RWPE1 (cell line): ENCODE data around the gene CATSPERZ.

ENCODE experiments used
- CTCF ChIA-PET: fragments of 350-600 bp; sonication (Branson Sonifier 250); formaldehyde crosslinking; extraction: SDS; loops from one replicate; lab custom pipeline; 2021; lab: Yijun Ruan, JAX
- POLR2A ChIA-PET: fragments of 400-600 bp; formaldehyde crosslinking; extraction: SDS; loops from one replicate; lab custom pipeline; 2020; ENCODE audit warnings: antibody characterized with exemption; ENCODE audit not compliant: low non-redundant PET; lab: Yijun Ruan, JAX
- DNase-seq: peaks from one replicate; pipeline ENCODE4 v3.0.0; 2012; ENCODE audit warnings: low spot score
- H3K27ac ChIP-seq: fragments of 450-650 bp; 2 replicates; pipeline ENCODE4 v1.5.1; 2017
- CTCF ChIP-seq: fragments of 450-650 bp; conservative IDR thresholded peaks from 2 replicates; pipeline ENCODE4 v1.5.1; 2017; ENCODE audit warnings: low read depth, mild to moderate bottlenecking

CATSPERZ gene

DNA sequence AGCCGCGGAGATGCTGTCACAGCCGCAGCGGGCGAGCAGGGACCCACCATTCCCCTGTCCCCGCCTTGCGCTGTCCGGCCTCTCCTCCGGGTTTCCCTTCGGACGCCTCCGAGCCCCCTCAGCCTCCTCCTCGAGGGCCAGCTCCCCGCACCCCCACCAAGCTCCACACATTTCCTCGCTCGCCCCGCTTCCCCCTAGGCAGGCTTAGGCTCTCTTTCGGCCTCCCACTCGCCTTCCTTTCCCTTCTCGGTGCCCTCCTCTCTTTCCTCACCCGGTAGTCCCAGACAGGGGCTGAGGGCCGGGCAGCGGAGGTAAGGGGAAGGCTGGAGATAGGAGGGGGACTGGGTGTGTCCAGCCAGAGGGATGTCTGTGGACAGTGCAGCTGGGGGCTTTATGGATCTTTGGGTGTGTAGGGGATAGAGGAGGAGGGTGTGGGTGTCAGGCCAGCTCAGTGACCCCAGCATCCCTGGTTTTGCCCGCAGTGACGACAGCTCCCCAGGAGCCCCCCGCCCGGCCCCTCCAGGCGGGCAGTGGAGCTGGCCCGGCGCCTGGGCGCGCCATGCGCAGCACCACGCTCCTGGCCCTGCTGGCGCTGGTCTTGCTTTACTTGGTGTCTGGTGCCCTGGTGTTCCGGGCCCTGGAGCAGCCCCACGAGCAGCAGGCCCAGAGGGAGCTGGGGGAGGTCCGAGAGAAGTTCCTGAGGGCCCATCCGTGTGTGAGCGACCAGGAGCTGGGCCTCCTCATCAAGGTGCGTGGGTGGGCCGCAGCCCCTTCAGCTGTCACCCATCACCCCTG, 7.5 kb upstream of the CATSPERZ start:
- no peak for DNase-seq
- ChIA-PET CTCF (no interaction called here), POLR2A (no interaction called here)
- H3K27ac ChIP-seq = no peak overlapping the region
- no peak for TF ChIP-seq CTCF

DNA sequence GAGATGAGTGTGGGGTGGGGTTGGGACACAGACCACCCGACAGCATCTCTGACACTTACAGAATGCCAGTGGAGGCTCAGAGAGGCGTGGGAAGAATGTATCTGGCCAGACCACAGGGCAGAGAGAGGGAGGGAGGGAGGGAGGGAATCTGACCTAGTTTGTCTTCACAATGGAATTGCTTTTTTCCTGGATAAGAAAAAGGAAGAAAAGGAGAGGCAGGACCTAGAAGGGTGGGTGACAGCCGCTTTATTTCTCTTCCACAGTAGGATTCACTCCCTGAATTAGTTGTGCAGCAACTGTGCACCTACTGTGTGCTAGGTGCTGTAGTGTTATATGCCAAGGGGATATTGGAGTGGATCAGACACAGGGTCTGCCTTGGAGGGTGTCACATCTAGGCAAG, 5.4 kb upstream of the CATSPERZ start:
- no peak for DNase-seq
- ChIA-PET POLR2A (no interaction called here), CTCF (interaction anchor here (0.7 kb wide), 1 partner anchor 9 kb away, joined by 3 read pairs; no protein-coding TSS in a partner anchor)
- H3K27ac ChIP-seq = no peak overlapping the region
- TF ChIP-seq CTCF = no peak

GRCh38 chr11:64295760-64296159, 4.4 kb upstream of the CATSPERZ start:
- ChIA-PET CTCF (interaction anchor here (0.9 kb wide), 1 partner anchor 33 kb away, joined by 6 read pairs; no protein-coding TSS in a partner anchor), POLR2A (no interaction called here)
- TF ChIP-seq CTCF = no peak
- no peak overlapping the region for H3K27ac ChIP-seq
- no peak for DNase-seq

DNA sequence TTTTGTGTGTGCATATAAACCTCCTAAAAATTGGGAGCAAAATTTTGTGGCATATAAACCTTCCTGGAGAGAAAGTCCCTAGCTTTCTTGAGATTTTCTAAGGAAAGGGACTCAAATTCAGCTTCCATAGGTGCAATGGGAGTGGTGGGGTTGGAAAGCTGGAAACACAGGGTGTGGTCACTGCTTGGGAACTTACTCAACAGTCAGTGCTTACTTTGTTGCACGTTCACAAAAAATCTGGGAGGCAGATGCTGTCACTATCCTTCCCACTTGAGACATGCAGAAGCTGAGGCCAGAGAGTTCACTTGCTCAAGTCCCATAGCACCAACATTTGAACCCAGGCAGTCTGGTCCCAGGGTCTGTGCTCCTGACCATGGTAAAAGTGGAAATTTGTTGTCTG, 3.9 kb upstream of the CATSPERZ start:
- ChIA-PET POLR2A (no interaction called here), CTCF (interaction anchor here (0.6 to 0.9 kb wide), 2 partner anchors 11 to 34 kb away, joined by 6 read pairs; no protein-coding TSS in a partner anchor)
- TF ChIP-seq CTCF = no peak
- peak overlapping the region; percentile 64 for H3K27ac ChIP-seq
- no peak for DNase-seq

- no peak for TF ChIP-seq CTCF
- peak overlapping the region; percentile 64 for H3K27ac ChIP-seq
- ChIA-PET CTCF (interaction anchor here (0.6 to 0.9 kb wide), 2 partner anchors 12 to 34 kb away, joined by 6 read pairs; no protein-coding TSS in a partner anchor), POLR2A (no interaction called here)
- no peak for DNase-seq
Measured at GRCh38 chr11:64296830-64297698, 3.1 kb upstream of the CATSPERZ start.

- H3K27ac ChIP-seq = peak overlapping the region; percentile 42; the same call in 1 of the 2 replicates
- TF ChIP-seq CTCF = no peak
- ChIA-PET POLR2A (no interaction called here), CTCF (no interaction called here)
- no peak for DNase-seq
Measured at GRCh38 chr11:64297699-64298358, 2.3 kb upstream of the CATSPERZ start.
